ENCODE measurements around the gene ADGRL2. TPM values are rescaled to one million over a fixed set of nuclear protein-coding genes. Genes with fewer than 3 reads are reported as not detected.

ADGRL2 gene
- total and polyA plus RNA-seq, 4 donors: 5.6 to 62.7 (median 37.0) TPM

DNA sequence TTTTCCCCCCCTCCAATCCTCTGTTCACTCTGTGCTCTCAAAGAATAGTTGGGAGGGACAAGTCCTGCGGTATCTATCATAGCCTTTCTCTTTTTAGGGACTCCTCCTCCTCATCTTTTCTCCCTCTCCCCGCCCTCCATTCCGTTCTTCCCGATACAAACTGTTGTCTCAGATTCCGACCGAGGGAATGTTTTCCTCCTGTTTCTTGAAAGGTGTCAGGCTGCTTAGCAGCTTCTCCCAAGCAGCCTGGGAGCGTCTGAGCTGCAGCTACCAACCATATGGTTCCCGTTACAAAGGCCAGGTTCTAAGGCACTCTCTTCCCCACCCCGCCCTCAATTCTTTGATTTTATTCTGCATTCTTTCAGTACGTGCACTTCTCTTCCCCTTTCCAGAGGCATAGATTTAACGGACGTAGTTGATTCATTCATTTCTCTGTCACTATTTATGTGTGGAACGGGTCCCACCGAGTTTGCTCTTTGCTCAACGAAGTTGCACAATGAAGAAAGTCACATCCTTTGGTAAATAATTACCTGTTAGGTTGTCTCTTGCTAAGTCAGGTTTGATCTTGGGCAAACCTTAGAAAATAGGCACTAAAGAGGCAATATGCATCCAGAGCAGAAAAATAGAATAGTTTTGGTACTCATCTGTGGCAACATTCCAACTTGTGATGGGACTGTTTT is 2.8 kb downstream of the ADGRL2 start:
- H3K4me1 ChIP-seq (ENCODE audit: control insufficient read depth in 1 of 2, insufficient read depth in 2 of 2, low read length in 2 of 2): no peaks in the 10 kb centered on the region
- H3K9me3 ChIP-seq (ENCODE audit: control insufficient read depth, low read length): no peaks in the 10 kb centered on the region
- no peaks in the 10 kb centered on the region for H3K27me3 ChIP-seq (ENCODE audit: control insufficient read depth in 1 of 2, insufficient read depth in 2 of 2, low read length in 1 of 2)
- no peak for ATAC-seq (ENCODE audit: low FRiP score)
- 0 to 1% methylated on average over 15 of the region's 15 CpGs for WGBS, 2 donors
- intact Hi-C loops (cut with DNase I): loop anchor here (5.0 to 10.0 kb wide), 3 partner anchors 171 to 699 kb away; no protein-coding TSS in a partner anchor
- DNase-seq: no peak
- no peaks in the 10 kb centered on the region for H3K36me3 ChIP-seq (ENCODE audit: control insufficient read depth in 1 of 2, insufficient read depth in 2 of 2, low read length in 1 of 2)
- peak overlapping the region; percentile 90 to 96 for H3K4me3 ChIP-seq (ENCODE audit: low read length in 2 of 2)
- H3K27ac ChIP-seq (ENCODE audit: low read depth in 1 of 2, low read length in 2 of 2): peak overlapping the region; percentile 51 to 97

DNA sequence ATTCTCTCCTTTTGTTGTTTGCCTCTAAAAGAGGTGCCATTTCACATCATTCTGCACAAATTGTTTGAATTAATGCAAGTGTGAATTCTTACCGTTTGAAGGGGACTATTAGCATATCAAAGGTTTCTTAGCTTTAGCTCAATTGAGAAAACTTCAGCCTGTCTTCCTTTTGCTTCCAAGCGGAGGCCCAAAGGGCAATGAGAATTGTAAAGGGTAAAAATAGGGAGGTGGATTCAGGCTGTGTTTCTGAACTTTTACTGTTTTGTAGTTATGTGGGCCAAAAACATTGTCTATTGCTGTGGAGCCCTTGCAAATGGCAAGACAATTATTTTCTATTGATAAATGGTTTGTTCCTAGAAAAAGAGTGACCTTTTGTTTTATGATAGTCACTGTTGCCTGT is 3.6 kb downstream of the ADGRL2 start:
- Histone ChIP-seq H3K27ac (ENCODE audit: low read depth in 1 of 2, low read length in 2 of 2) (peak overlapping the region in 1 of 2 donors; percentile 51), H3K36me3 (ENCODE audit: control insufficient read depth in 1 of 2, insufficient read depth in 2 of 2, low read length in 1 of 2) (no peaks in the 10 kb centered on the region), H3K4me3 (ENCODE audit: low read length in 2 of 2) (peak overlapping the region; percentile 29 to 90), H3K4me1 (ENCODE audit: control insufficient read depth in 1 of 2, insufficient read depth in 2 of 2, low read length in 2 of 2) (no peaks in the 10 kb centered on the region), H3K27me3 (ENCODE audit: control insufficient read depth in 1 of 2, insufficient read depth in 2 of 2, low read length in 1 of 2) (no peaks in the 10 kb centered on the region), H3K9me3 (ENCODE audit: control insufficient read depth, low read length) (no peaks in the 10 kb centered on the region)
- DNase-seq (no peak), ATAC-seq (ENCODE audit: low FRiP score) (no peak)
- intact Hi-C loops (cut with DNase I): loop anchor here (5.0 to 10.0 kb wide), 3 partner anchors 170 to 698 kb away; no protein-coding TSS in a partner anchor
- whole genome bisulfite sequencing, 2 donors: 7 to 19% methylated on average over 2 of the region's 2 CpGs

DNA sequence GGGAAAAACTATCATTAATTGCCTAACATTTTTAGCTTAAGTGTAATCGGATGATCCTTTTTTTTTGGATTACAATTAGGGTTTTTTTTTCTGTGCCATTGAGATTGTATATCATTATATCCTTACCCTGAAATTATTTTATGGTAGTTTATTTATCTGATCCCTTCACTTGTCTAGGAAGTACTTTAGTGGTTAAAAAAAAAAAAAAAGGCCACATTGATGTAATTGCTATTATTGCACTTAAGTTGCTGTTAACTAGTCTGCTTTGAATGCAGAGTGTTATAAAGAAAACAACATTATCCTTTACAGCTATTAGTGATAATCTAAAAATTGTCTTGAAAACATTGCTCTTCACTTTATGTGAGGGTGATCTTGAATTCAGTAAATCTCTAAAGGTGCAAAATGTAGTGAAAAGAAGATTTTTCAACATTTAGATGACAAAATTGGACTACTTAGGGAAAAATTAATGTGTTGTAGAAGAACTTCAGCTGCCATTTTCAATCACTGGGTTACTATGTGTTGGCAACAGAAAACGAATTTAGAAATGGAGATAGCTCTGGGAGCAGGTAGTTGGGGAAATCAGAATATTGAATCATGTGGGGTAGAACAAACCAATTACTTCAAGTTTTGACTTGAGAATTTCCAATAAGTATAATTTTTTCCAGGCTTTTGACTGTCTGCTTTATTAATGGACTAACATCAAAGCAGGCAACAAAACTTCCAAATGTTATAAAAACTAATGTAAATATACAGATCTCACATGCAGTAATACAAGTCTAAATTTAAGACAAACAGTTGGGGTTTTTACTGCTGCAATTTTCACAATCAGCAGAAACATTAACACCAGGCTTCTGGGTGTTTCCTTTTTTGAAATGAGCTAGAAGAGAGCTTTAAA is 5.0 kb downstream of the ADGRL2 start:
- intact Hi-C loops (cut with DNase I): loop anchor here (10.0 kb wide), 2 partner anchors 169 to 419 kb away; no protein-coding TSS in a partner anchor
- H3K4me1 ChIP-seq (ENCODE audit: control insufficient read depth in 1 of 2, insufficient read depth in 2 of 2, low read length in 2 of 2): no peaks in the 10 kb centered on the region
- no peak overlapping the region for H3K27ac ChIP-seq (ENCODE audit: low read depth in 1 of 2, low read length in 2 of 2)

DNA sequence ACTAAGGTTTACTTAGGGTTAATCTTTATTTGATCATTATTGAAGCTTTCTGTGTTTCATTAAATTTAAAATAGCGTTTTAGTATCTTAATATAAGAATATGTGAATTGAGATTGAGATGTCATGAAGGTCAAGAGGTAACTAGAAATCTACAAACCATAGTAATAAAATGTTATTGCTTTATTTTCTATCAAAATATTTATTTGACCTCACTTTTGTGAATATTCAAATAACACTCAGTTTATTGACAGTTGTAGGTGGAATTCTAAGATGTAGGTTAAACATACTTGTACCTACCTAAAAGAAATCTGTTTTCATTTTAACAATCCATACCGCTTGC is 5.7 kb downstream of the ADGRL2 start:
- intact Hi-C loops (cut with DNase I): loop anchor here (10.0 kb wide), 2 partner anchors 168 to 418 kb away; no protein-coding TSS in a partner anchor
- Histone ChIP-seq H3K27ac (ENCODE audit: low read depth in 1 of 2, low read length in 2 of 2) (no peak overlapping the region), H3K9me3 (ENCODE audit: control insufficient read depth, low read length) (no peaks in the 10 kb centered on the region), H3K4me3 (ENCODE audit: low read length in 2 of 2) (no peak overlapping the region), H3K4me1 (ENCODE audit: control insufficient read depth in 1 of 2, insufficient read depth in 2 of 2, low read length in 2 of 2) (no peaks in the 10 kb centered on the region), H3K36me3 (ENCODE audit: control insufficient read depth in 1 of 2, insufficient read depth in 2 of 2, low read length in 1 of 2) (no peaks in the 10 kb centered on the region), H3K27me3 (ENCODE audit: control insufficient read depth in 1 of 2, insufficient read depth in 2 of 2, low read length in 1 of 2) (no peaks in the 10 kb centered on the region)
- WGBS, 2 donors: 57 to 62% methylated on average over 2 of the region's 2 CpGs
- ATAC-seq (ENCODE audit: low FRiP score) (no peak), DNase-seq (no peak)

More for the DNA sequence above, 5.0 kb downstream of the ADGRL2 start:
- no peak for ATAC-seq (ENCODE audit: low FRiP score)
- WGBS, 2 donors: 49 to 53% methylated on average over 2 of the region's 2 CpGs
- DNase-seq: no peak
- no peaks in the 10 kb centered on the region for H3K9me3 ChIP-seq (ENCODE audit: control insufficient read depth, low read length)
- no peaks in the 10 kb centered on the region for H3K27me3 ChIP-seq (ENCODE audit: control insufficient read depth in 1 of 2, insufficient read depth in 2 of 2, low read length in 1 of 2)
- no peak overlapping the region for H3K4me3 ChIP-seq (ENCODE audit: low read length in 2 of 2)
- no peaks in the 10 kb centered on the region for H3K36me3 ChIP-seq (ENCODE audit: control insufficient read depth in 1 of 2, insufficient read depth in 2 of 2, low read length in 1 of 2)

DNA sequence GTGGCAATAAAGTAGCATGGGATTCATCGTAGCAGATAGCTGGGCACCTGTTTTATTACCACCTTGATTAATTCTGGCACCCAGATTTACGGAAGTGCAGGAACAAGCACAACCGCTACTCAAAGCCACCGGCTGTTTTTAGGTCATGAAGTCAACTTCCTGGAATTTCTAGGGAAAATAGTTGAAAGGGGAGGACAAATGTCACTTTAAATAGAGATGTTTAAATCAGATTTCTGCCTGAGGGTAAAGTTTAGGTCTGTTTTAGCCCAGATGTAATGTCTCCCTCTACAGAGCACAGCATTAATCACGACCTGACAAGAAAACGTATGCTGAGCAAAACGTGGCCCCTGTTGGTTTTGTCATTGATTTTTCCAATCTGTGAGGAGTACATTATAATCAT is 8.0 kb downstream of the ADGRL2 start:
- ATAC-seq (ENCODE audit: low FRiP score): no peak
- Histone ChIP-seq H3K27ac (ENCODE audit: low read depth in 1 of 2, low read length in 2 of 2) (no peak overlapping the region), H3K4me3 (ENCODE audit: low read length in 2 of 2) (peak overlapping the region; percentile 46 to 48), H3K36me3 (ENCODE audit: control insufficient read depth in 1 of 2, insufficient read depth in 2 of 2, low read length in 1 of 2) (no peaks in the 10 kb centered on the region), H3K9me3 (ENCODE audit: control insufficient read depth, low read length) (no peaks in the 10 kb centered on the region), H3K27me3 (ENCODE audit: control insufficient read depth in 1 of 2, insufficient read depth in 2 of 2, low read length in 1 of 2) (no peaks in the 10 kb centered on the region), H3K4me1 (ENCODE audit: control insufficient read depth in 1 of 2, insufficient read depth in 2 of 2, low read length in 2 of 2) (peaks cover 0 to 3% of the 10 kb centered on the region in 2 donors)
- intact Hi-C loops (cut with DNase I): loop anchor here (10.0 kb wide), 2 partner anchors 166 to 416 kb away; no protein-coding TSS in a partner anchor
- 6 to 11% methylated on average over 7 of the region's 7 CpGs for WGBS, 2 donors
- no peak for DNase-seq

DNA sequence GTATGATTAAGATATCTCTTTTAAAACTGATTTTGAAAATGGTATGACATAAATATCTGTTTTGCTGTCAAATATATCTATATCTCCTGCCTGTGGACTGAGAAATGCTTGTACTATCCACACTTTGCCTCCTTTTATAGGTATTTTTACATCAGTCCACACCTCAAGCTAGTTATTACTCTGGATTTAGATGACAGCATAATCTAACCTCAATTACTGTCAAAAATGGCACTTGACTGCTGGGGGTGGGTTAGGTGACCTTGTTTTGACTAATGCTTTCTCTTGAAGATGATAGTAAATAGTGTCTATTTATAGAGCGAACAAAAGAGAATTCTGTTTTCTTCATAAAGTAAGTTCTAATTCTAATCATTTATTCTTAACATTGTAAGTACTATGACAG is 9.1 kb downstream of the ADGRL2 start:
- intact Hi-C loops (cut with DNase I): loop anchor here (10.0 kb wide), 2 partner anchors 165 to 415 kb away; no protein-coding TSS in a partner anchor

DNA sequence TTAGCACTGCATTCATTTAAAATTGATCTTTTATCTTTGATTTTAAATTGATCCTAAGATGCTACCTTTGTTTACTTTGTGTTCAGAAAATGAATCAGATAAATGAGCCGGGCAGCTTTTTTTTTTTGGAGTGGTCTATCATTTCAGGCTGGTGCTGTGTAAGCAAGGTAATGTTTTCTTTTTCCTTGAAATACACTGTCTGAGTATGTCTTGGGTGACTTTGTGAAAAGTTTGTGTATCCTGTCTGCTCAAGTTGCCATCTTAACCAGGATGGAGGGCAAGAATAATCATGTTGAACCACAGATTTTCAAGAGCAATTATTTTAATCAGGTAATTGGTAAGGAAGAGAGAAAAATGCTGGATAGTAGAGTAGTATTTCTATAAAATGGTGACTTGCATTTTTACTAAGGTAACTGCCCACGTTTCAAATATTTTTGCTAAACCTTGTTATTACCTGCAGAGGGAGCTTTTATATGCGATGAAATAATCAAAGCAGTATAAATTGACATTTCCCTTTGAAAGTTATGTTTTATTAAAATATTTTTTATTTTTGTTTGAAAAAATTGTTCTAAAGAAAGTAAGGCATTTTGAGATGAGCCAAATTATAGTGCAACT is 11.1 kb downstream of the ADGRL2 start:
- DNase-seq: no peak
- no peaks in the 10 kb centered on the region for H3K27me3 ChIP-seq (ENCODE audit: control insufficient read depth in 1 of 2, insufficient read depth in 2 of 2, low read length in 1 of 2)
- intact Hi-C loops (cut with DNase I): no loop called here
- whole genome bisulfite sequencing, 2 donors: 52 to 55% methylated on average over 3 of the region's 3 CpGs
- H3K36me3 ChIP-seq (ENCODE audit: control insufficient read depth in 1 of 2, insufficient read depth in 2 of 2, low read length in 1 of 2): no peaks in the 10 kb centered on the region
- ATAC-seq (ENCODE audit: low FRiP score): no peak
- no peaks in the 10 kb centered on the region for H3K9me3 ChIP-seq (ENCODE audit: control insufficient read depth, low read length)
- H3K4me3 ChIP-seq (ENCODE audit: low read length in 2 of 2): no peak overlapping the region
- H3K4me1 ChIP-seq (ENCODE audit: control insufficient read depth in 1 of 2, insufficient read depth in 2 of 2, low read length in 2 of 2): peaks cover 0 to 3% of the 10 kb centered on the region in 2 donors
- H3K27ac ChIP-seq (ENCODE audit: low read depth in 1 of 2, low read length in 2 of 2): no peak overlapping the region

More for the DNA sequence above, 9.1 kb downstream of the ADGRL2 start:
- DNase-seq (no peak), ATAC-seq (ENCODE audit: low FRiP score) (no peak)
- Histone ChIP-seq H3K4me1 (ENCODE audit: control insufficient read depth in 1 of 2, insufficient read depth in 2 of 2, low read length in 2 of 2) (peaks cover 0 to 3% of the 10 kb centered on the region in 2 donors), H3K27ac (ENCODE audit: low read depth in 1 of 2, low read length in 2 of 2) (no peak overlapping the region), H3K36me3 (ENCODE audit: control insufficient read depth in 1 of 2, insufficient read depth in 2 of 2, low read length in 1 of 2) (no peaks in the 10 kb centered on the region), H3K27me3 (ENCODE audit: control insufficient read depth in 1 of 2, insufficient read depth in 2 of 2, low read length in 1 of 2) (no peaks in the 10 kb centered on the region), H3K9me3 (ENCODE audit: control insufficient read depth, low read length) (no peaks in the 10 kb centered on the region), H3K4me3 (ENCODE audit: low read length in 2 of 2) (no peak overlapping the region)
- WGBS, 2 donors: 94 to 100% methylated on average over 1 of the region's 1 CpG

DNA sequence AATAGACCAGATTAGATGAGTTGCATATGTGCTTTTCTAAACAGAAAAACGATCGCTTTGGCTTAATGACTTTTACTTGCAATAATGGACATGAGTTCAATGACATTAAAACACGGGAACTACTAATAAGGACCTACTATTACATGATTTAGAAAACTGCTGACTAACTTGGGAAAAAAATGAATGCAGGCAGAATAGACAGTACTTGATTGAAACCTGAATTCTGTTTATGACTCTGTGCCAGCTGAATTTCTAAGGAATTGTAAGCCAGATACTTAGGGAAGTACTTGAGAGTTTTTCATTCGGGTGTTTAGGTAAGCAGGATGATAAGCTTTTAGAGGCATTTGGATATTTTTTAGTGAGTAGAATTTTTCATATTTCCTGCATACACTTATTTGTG is 12.0 kb downstream of the ADGRL2 start:
- no peaks in the 10 kb centered on the region for H3K36me3 ChIP-seq (ENCODE audit: control insufficient read depth in 1 of 2, insufficient read depth in 2 of 2, low read length in 1 of 2)
- ATAC-seq (ENCODE audit: low FRiP score) (no peak), DNase-seq (no peak)
- intact Hi-C loops (cut with DNase I): no loop called here
- H3K9me3 ChIP-seq (ENCODE audit: control insufficient read depth, low read length): no peaks in the 10 kb centered on the region
- no peaks in the 10 kb centered on the region for H3K27me3 ChIP-seq (ENCODE audit: control insufficient read depth in 1 of 2, insufficient read depth in 2 of 2, low read length in 1 of 2)
- 51 to 62% methylated on average over 4 of the region's 4 CpGs for WGBS, 2 donors
- peaks cover 0 to 3% of the 10 kb centered on the region in 2 donors for H3K4me1 ChIP-seq (ENCODE audit: control insufficient read depth in 1 of 2, insufficient read depth in 2 of 2, low read length in 2 of 2)
- H3K27ac ChIP-seq (ENCODE audit: low read depth in 1 of 2, low read length in 2 of 2): no peak overlapping the region
- peak overlapping the region in 1 of 2 donors; percentile 18 for H3K4me3 ChIP-seq (ENCODE audit: low read length in 2 of 2)
